CD4-positive, alpha-beta T cell (primary cell): ENCODE data around the gene ACTR3. TPM values are rescaled to one million over a fixed set of nuclear protein-coding genes. Genes with fewer than 3 reads are reported as not detected.

Source experiments
- ATAC-seq: fragments of 200-7000 bp; cut with Tn5 transposase; one replicate; pipeline ENCODE4 v1.10.0; 2022; ENCODE audit warnings: mild to moderate bottlenecking; ENCODE audit not compliant: poor library complexity
- CTCF ChIA-PET: fragments of 350-600 bp; sonication (Branson Sonifier 250); formaldehyde crosslinking; loops from one replicate; lab custom pipeline; 2021; ENCODE audit warnings: antibody characterized with exemption, inconsistent platforms; lab: Charles Lee
- POLR2A ChIA-PET: fragments of 350-600 bp; sonication (Branson Sonifier 250); formaldehyde crosslinking; loops from one replicate; lab custom pipeline; 2021; ENCODE audit warnings: antibody characterized with exemption, inconsistent platforms; lab: Charles Lee
- DNase-seq, 14 experiments: peaks; one replicate each; pipeline ENCODE4 v3.0.0-alpha.2; 2013 to 2020; ENCODE audit warnings: mixed read lengths in 2 of 14
- H3K27ac ChIP-seq, 2 donors: one replicate each; pipeline versions ENCODE4 v1.5.1 to v1.7.0; 2013; ENCODE audit warnings: low read length in 2 of 2, low read depth in 1 of 2, mild to moderate bottlenecking in 1 of 2
- H3K27me3 ChIP-seq, 2 experiments: 1 replicate in 1 of 2; 2 replicates in 1 of 2; pipeline versions ENCODE4 v1.6.1 to v1.7.0; 2013; ENCODE audit warnings: low read length in 2 of 2, control low read depth in 1 of 2, mild to moderate bottlenecking in 1 of 2, moderate library complexity in 1 of 2; ENCODE audit not compliant: insufficient read depth in 2 of 2, control insufficient read depth in 1 of 2
- H3K36me3 ChIP-seq: one replicate; pipeline ENCODE4 v1.6.1; 2013; ENCODE audit warnings: low read length, control low read depth; ENCODE audit not compliant: insufficient read depth
- H3K4me1 ChIP-seq: one replicate; pipeline ENCODE4 v1.6.1; 2013; ENCODE audit warnings: low read length, control low read depth; ENCODE audit not compliant: insufficient read depth
- H3K4me3 ChIP-seq: one replicate; pipeline ENCODE4 v1.5.1; 2013; ENCODE audit warnings: mild to moderate bottlenecking, low read length, moderate library complexity
- H3K9me3 ChIP-seq, 2 experiments: 1 replicate in 1 of 2; 2 replicates in 1 of 2; pipeline versions ENCODE4 v1.6.1 to v1.7.0; 2013; ENCODE audit warnings: low read length in 2 of 2, mild to moderate bottlenecking in 2 of 2, control low read depth in 1 of 2, moderate library complexity in 1 of 2; ENCODE audit not compliant: control insufficient read depth in 1 of 2, insufficient read depth in 1 of 2
- H3K27ac Mint-ChIP-seq: one replicate; pipeline ENCODE4 v1.8.0; 2020; ENCODE audit warnings: mixed read lengths
- H3K27me3 Mint-ChIP-seq: one replicate; pipeline ENCODE4 v1.8.0; 2021; ENCODE audit warnings: mixed read lengths
- H3K36me3 Mint-ChIP-seq: one replicate; pipeline ENCODE4 v1.8.0; 2021; ENCODE audit warnings: low read depth, mixed read lengths
- H3K4me1 Mint-ChIP-seq: one replicate; pipeline ENCODE4 v1.8.0; 2021; ENCODE audit warnings: low read depth, mixed read lengths
- H3K4me3 Mint-ChIP-seq: one replicate; pipeline ENCODE4 v1.8.0; 2020; ENCODE audit warnings: mild to moderate bottlenecking, mixed read lengths
- H3K9me3 Mint-ChIP-seq: one replicate; pipeline ENCODE4 v1.8.0; 2020; ENCODE audit warnings: mixed read lengths
- intact Hi-C, 2 experiments: fragments of 100-400 bp; cut with DNase I in 1 of 2; cut with micrococcal nuclease in 1 of 2; formaldehyde crosslinking; loops; one replicate each; pipeline versions ENCODE4 v1.15.1 to v1.9.0; 2023 to 2025; cut with DNase I, micrococcal nuclease
- total RNA-seq, 174 experiments: library from RNA in 2 of 174; stranded (reverse) in 2 of 174; gene quantifications; one replicate each; pipeline ENCODE4 v1.2.3 and lab custom pipeline; 2021 to 2026
- TF ChIP-seq, protein P1 (sequence below): fragments of 200-600 bp; IDR thresholded peaks from one replicate; pipeline ENCODE4 v1.8.0; 2022; ENCODE audit warnings: antibody characterized with exemption, mild to moderate bottlenecking

Gene ACTR3
- total RNA-seq, 2 experiments from 2014 or later = 118 to 123 TPM

GRCh38 chr2:113858764-113859163, 31.1 kb upstream of the ACTR3 start:
- intact Hi-C loops = no loop called here

DNA sequence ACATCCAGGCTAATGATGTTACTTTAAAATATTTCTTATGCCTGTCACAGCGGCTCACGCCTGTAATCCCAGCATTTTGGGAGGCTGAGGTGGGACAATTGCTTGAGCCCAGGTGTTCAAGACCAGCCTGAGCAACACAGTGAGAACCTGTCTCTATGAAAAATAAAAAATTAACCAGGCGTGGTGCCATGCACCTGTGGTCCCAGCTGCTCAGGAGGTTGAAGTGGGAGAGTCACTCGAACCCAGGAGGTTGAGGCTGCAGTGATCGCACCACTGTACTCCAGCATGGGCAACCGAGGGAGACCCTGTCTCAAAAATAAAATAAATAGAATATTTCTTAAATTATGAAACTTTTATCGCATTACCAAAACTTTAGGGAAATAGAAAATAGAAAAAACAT, 28.1 kb upstream of the ACTR3 start:
- ChIA-PET POLR2A (no interaction called here), CTCF (no interaction called here)
- no peak for DNase-seq
- TF ChIP-seq, protein P1, sequence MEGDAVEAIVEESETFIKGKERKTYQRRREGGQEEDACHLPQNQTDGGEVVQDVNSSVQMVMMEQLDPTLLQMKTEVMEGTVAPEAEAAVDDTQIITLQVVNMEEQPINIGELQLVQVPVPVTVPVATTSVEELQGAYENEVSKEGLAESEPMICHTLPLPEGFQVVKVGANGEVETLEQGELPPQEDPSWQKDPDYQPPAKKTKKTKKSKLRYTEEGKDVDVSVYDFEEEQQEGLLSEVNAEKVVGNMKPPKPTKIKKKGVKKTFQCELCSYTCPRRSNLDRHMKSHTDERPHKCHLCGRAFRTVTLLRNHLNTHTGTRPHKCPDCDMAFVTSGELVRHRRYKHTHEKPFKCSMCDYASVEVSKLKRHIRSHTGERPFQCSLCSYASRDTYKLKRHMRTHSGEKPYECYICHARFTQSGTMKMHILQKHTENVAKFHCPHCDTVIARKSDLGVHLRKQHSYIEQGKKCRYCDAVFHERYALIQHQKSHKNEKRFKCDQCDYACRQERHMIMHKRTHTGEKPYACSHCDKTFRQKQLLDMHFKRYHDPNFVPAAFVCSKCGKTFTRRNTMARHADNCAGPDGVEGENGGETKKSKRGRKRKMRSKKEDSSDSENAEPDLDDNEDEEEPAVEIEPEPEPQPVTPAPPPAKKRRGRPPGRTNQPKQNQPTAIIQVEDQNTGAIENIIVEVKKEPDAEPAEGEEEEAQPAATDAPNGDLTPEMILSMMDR = no peak
- Histone ChIP-seq H3K27ac (no peak overlapping the region), H3K4me3 (no peak overlapping the region), H3K4me1 (no peaks in the 10 kb centered on the region), H3K27me3 (no peaks in the 10 kb centered on the region), H3K36me3 (no peaks in the 10 kb centered on the region), H3K9me3 (no peaks in the 10 kb centered on the region)
- ATAC-seq = no peak
- Mint-ChIP-seq H3K4me3 (no peak overlapping the region), H3K27me3 (no peaks in the 10 kb centered on the region), H3K9me3 (no peaks in the 10 kb centered on the region), H3K4me1 (no peaks in the 10 kb centered on the region), H3K27ac (no peak overlapping the region), H3K36me3 (peaks cover 38% of the 10 kb centered on the region)
- intact Hi-C loops = no loop called here

More at GRCh38 chr2:113858764-113859163, 31.1 kb upstream of the ACTR3 start:
- Mint-ChIP-seq H3K27ac (no peak overlapping the region), H3K4me3 (no peak overlapping the region), H3K36me3 (peaks cover 49% of the 10 kb centered on the region), H3K9me3 (no peaks in the 10 kb centered on the region), H3K4me1 (no peaks in the 10 kb centered on the region), H3K27me3 (no peaks in the 10 kb centered on the region)
- CTCF ChIA-PET = no interaction called here
- TF ChIP-seq, protein P1 = no peak
- Histone ChIP-seq H3K36me3 (no peaks in the 10 kb centered on the region), H3K4me1 (no peaks in the 10 kb centered on the region), H3K9me3 (no peaks in the 10 kb centered on the region), H3K27ac (no peak overlapping the region), H3K27me3 (no peaks in the 10 kb centered on the region), H3K4me3 (no peak overlapping the region)
- ATAC-seq (no peak), DNase-seq (peak in 2 of 14 experiments; percentile 39 to 58)
- POLR2A ChIA-PET = no interaction called here

GRCh38 chr2:113863144-113863543, 26.7 kb upstream of the ACTR3 start:
- no peaks in the 10 kb centered on the region for H3K9me3 Mint-ChIP-seq
- Histone ChIP-seq H3K27me3 (no peaks in the 10 kb centered on the region), H3K4me3 (no peak overlapping the region), H3K4me1 (no peaks in the 10 kb centered on the region), H3K27ac (no peak overlapping the region), H3K36me3 (no peaks in the 10 kb centered on the region), H3K9me3 (no peaks in the 10 kb centered on the region)
- no peak overlapping the region for H3K27ac Mint-ChIP-seq
- no peaks in the 10 kb centered on the region for H3K4me1 Mint-ChIP-seq
- no peak overlapping the region for H3K4me3 Mint-ChIP-seq
- ChIA-PET CTCF (no interaction called here), POLR2A (interaction anchor here (1.1 kb wide), 1 partner anchor 26 kb away, joined by 3 read pairs; no protein-coding TSS in a partner anchor)
- ATAC-seq (no peak), DNase-seq (peak in 1 of 14 experiments; percentile 8)
- intact Hi-C loops = no loop called here
- TF ChIP-seq, protein P1 = no peak
- H3K36me3 Mint-ChIP-seq = peaks cover 28% of the 10 kb centered on the region
- H3K27me3 Mint-ChIP-seq = no peaks in the 10 kb centered on the region
